Retinal pigment epithelial cell (primary cell): Measurements from ENCODE around the gene UVRAG.

Experiments
- DNase-seq: peaks from one replicate; pipeline ENCODE4 v3.0.0-alpha.2; 2010; ENCODE audit warnings: low read depth
- H3K4me3 ChIP-seq: 2 replicates; pipeline ENCODE4 v1.5.1; 2011; ENCODE audit warnings: mild to moderate bottlenecking, low read length, control low read depth, moderate library complexity
- CTCF ChIP-seq: conservative IDR thresholded peaks from 2 replicates; pipeline ENCODE4 v1.5.1; 2011; ENCODE audit warnings: low read depth, low read length, control low read depth, inconsistent platforms

The UVRAG gene

GRCh38 chr11:76025068-76025467 lies 210.1 kb downstream of the UVRAG start:
- H3K4me3 ChIP-seq: no peak overlapping the region
- peak; percentile 68 for DNase-seq
- TF ChIP-seq CTCF: no peak

GRCh38 chr11:76025817-76026216 lies 210.8 kb downstream of the UVRAG start:
- no peak for DNase-seq
- no peak for TF ChIP-seq CTCF
- H3K4me3 ChIP-seq: no peak overlapping the region

DNA sequence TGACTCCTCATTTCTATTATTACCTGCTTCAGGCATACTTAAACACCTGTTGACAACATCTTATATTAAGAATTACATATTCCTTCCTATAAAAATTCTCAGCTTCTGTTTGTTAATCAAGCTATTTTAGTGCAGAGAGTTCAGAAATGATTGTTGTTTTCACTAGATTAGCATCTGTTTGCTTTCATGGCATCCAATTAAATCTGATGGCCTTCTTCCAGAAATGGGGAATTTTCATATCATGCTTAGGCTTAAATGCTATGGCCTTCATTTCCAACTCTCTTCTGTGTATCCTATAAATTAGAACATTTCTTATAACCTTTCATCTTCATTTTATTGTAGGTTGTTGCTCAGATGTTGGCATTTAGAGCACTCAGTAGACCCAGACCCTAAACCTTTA lies 211.3 kb downstream of the UVRAG start:
- no peak for DNase-seq
- TF ChIP-seq CTCF: no peak
- no peak overlapping the region for H3K4me3 ChIP-seq

DNA sequence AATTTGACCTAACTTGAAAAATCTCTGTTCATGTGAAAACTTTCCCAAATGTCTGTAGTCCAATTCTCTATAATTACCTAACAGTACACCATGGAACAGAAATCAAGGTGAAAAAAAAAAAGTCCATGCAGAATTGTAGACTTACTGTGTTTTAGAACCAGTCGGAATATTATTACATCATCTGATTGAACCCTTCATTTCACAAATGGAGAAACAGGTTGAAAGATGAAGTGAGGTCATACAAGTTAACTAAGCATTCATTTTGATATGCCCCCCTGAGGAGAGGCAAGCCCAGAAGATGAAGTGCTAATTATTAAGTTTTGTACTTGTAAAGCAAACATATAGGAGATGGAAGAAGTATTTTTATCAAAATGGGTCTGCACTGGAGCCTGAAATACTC lies 211.9 kb downstream of the UVRAG start:
- DNase-seq: no peak
- TF ChIP-seq CTCF: no peak
- H3K4me3 ChIP-seq: no peak overlapping the region

- TF ChIP-seq CTCF: no peak
- DNase-seq: no peak
- no peak overlapping the region for H3K4me3 ChIP-seq
Observed at GRCh38 chr11:76030286-76030685, 215.3 kb downstream of the UVRAG start.

- TF ChIP-seq CTCF: no peak
- no peak for DNase-seq
- H3K4me3 ChIP-seq: no peak overlapping the region
Observed at GRCh38 chr11:76030968-76031590, 216.1 kb downstream of the UVRAG start.

GRCh38 chr11:76033699-76034098 lies 218.7 kb downstream of the UVRAG start:
- H3K4me3 ChIP-seq: no peak overlapping the region
- no peak for TF ChIP-seq CTCF
- DNase-seq: no peak
